Measurements from ENCODE around the gene PTPN4. TPM values are rescaled to one million over a fixed set of nuclear protein-coding genes. Genes with fewer than 3 reads are reported as not detected.

The PTPN4 gene
- total and polyA plus RNA-seq, 2 of the 8 experiments (the other 6 are each of a cell fraction or from before 2014, with no cell fraction given) = 28.5 to 105 TPM

- Histone ChIP-seq H3K18ac (ENCODE audit: extremely low read depth, low read length) (no peak overlapping the region), H4K8ac (ENCODE audit: extremely low read depth, insufficient read depth, low read length) (no peak overlapping the region), H3K23me2 (ENCODE audit: low read depth, low read length) (no peaks in the 10 kb centered on the region), H2BK20ac (ENCODE audit: low read length) (no peak overlapping the region), H3K9me3 (ENCODE audit: insufficient read depth in 2 of 2, low read depth in 1 of 2, low read length in 1 of 2) (no peaks in the 10 kb centered on the region), H3K56ac (replicated peaks; ENCODE audit: insufficient read length, low read depth, low read length) (no peak overlapping the region), H2BK15ac (ENCODE audit: low read length) (no peak overlapping the region), H3K79me2 (ENCODE audit: control insufficient read depth in 1 of 2, insufficient read depth in 2 of 2, low read length in 2 of 2) (peaks cover 26 to 100% of the 10 kb centered on the region in 2 experiments), H3K4ac (replicated peaks; ENCODE audit: insufficient read length, low read depth, low read length) (no peak overlapping the region), H2AFZ (ENCODE audit: low read length) (no peak overlapping the region), H3K4me2 (ENCODE audit: insufficient read depth in 1 of 2, low read depth in 2 of 2, low read length in 2 of 2) (no peak overlapping the region), H3K27ac (ENCODE audit: low read depth, low read length) (no peak overlapping the region), H2BK120ac (replicated peaks; ENCODE audit: low read depth, low read length) (no peak overlapping the region), H3K4me1 (replicated peaks in 1 of 4; ENCODE audit: control insufficient read depth in 3 of 4, insufficient read depth in 4 of 4, low read length in 3 of 4) (peaks cover 0 to 7% (median 2%) of the 10 kb centered on the region in 4 experiments), H2AK5ac (ENCODE audit: low read depth, low read length) (no peak overlapping the region), H3K23ac (ENCODE audit: insufficient read length) (no peak overlapping the region), H3K27me3 (replicated peaks in 1 of 4; ENCODE audit: control insufficient read depth in 3 of 4, extremely low read depth in 1 of 4, insufficient read depth in 3 of 4, low read length in 3 of 4) (no peaks in the 10 kb centered on the region), H4K20me1 (replicated peaks in 1 of 2; ENCODE audit: control insufficient read depth in 1 of 2, insufficient read depth in 2 of 2, low read length in 2 of 2) (peaks cover 12 to 23% of the 10 kb centered on the region in 2 experiments), H2BK12ac (ENCODE audit: low read depth, low read length) (no peak overlapping the region), H3K9ac (replicated peaks in 1 of 4; ENCODE audit: extremely low read depth in 1 of 4, low read depth in 3 of 4, low read length in 3 of 4) (no peak overlapping the region), H3K14ac (ENCODE audit: insufficient read length) (no peak overlapping the region), H3K79me1 (ENCODE audit: low read depth, low read length) (peaks cover 5% of the 10 kb centered on the region), H4K91ac (replicated peaks; ENCODE audit: insufficient read length, low read length) (no peak overlapping the region), H3K36me3 (ENCODE audit: control insufficient read depth in 2 of 4, insufficient read depth in 4 of 4, low read length in 3 of 4) (no peaks in the 10 kb centered on the region), H4K5ac (ENCODE audit: insufficient read length, low read depth, low read length) (no peak overlapping the region), H2BK5ac (ENCODE audit: low read depth, low read length) (no peak overlapping the region), H3K4me3 (ENCODE audit: extremely low read depth in 1 of 4, insufficient read depth in 2 of 4, low read depth in 3 of 4, low read length in 4 of 4) (no peak overlapping the region)
- FAIRE-seq = no peak
- POLR2A ChIA-PET (ENCODE audit: partially characterized antibody) = interaction anchor here (1.3 to 1.8 kb wide), 5 partner anchors 9 to 22 kb away, joined by 3 to 7 read pairs (median 6); partner anchors contain the start of gene PTPN4
- CTCF ChIA-PET (ENCODE audit: partially characterized antibody) = interaction anchor here (0.9 kb wide), 1 partner anchor 48 kb away, joined by 4 read pairs; no protein-coding TSS in a partner anchor
- DNase-seq (ENCODE audit: low read depth in 1 of 2, low spot score in 2 of 2) = no peak
- TF ChIP-seq, protein P1, sequence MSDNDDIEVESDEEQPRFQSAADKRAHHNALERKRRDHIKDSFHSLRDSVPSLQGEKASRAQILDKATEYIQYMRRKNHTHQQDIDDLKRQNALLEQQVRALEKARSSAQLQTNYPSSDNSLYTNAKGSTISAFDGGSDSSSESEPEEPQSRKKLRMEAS (IDR thresholded peaks at IDR 0.05) = no peak
- no peak for TF ChIP-seq RNF2 (IDR thresholded peaks at IDR 0.05; ENCODE audit: borderline replicate concordance, low read depth, low read length, missing control alignments, poor library complexity, severe bottlenecking)
- TF ChIP-seq SIRT6 (IDR thresholded peaks at IDR 0.05; ENCODE audit: low read length) = no peak
- no peak for TF ChIP-seq SAP30 (IDR thresholded peaks at IDR 0.05; ENCODE audit: insufficient read depth, insufficient replicate concordance, low read length)
- no peak for TF ChIP-seq SIN3A (conservative IDR thresholded peaks at IDR 0.05 in 1 of 2, IDR thresholded peaks at IDR 0.05 in 1 of 2; ENCODE audit: low read depth in 1 of 2, low read length in 2 of 2)
- no peak for TF ChIP-seq NRF1 (IDR thresholded peaks at IDR 0.05; ENCODE audit: low read depth, low read length)
- TF ChIP-seq ZNF274 (IDR thresholded peaks at IDR 0.05; ENCODE audit: borderline replicate concordance, extremely low read depth, low read length) = no peak
- no peak for TF ChIP-seq TBP (IDR thresholded peaks at IDR 0.05; ENCODE audit: low read depth, low read length)
- no peak for TF ChIP-seq SIX5 (IDR thresholded peaks at IDR 0.05; ENCODE audit: low read depth, low read length)
- TF ChIP-seq GABPA (IDR thresholded peaks at IDR 0.05; ENCODE audit: borderline replicate concordance, insufficient read depth, low read length) = no peak
- TF ChIP-seq MAFK (IDR thresholded peaks at IDR 0.05; ENCODE audit: low read depth, low read length) = no peak
- TF ChIP-seq POLR2AphosphoS5 (IDR thresholded peaks at IDR 0.05; ENCODE audit: low read depth, low read length) = no peak
- TF ChIP-seq TCF12 (IDR thresholded peaks at IDR 0.05; ENCODE audit: low read depth, low read length) = no peak
- no peak for TF ChIP-seq SP1 (IDR thresholded peaks at IDR 0.05; ENCODE audit: low read depth, low read length)
- no peak for TF ChIP-seq KDM5A (IDR thresholded peaks at IDR 0.05; ENCODE audit: low read length)
Measured at GRCh38 chr2:119774026-119774425, 14.3 kb downstream of the PTPN4 start.

Measured in H1 (cell line).